HG02642 (cell line): ENCODE data around the gene SYNDIG1.

ENCODE experiments used
- ATAC-seq: cut with Tn5 transposase; IDR thresholded peaks from one replicate; pipeline ENCODE4 v1.9.1; 2021; ENCODE audit warnings: mild to moderate bottlenecking; ENCODE audit not compliant: unreplicated experiment, poor library complexity

Gene SYNDIG1

DNA sequence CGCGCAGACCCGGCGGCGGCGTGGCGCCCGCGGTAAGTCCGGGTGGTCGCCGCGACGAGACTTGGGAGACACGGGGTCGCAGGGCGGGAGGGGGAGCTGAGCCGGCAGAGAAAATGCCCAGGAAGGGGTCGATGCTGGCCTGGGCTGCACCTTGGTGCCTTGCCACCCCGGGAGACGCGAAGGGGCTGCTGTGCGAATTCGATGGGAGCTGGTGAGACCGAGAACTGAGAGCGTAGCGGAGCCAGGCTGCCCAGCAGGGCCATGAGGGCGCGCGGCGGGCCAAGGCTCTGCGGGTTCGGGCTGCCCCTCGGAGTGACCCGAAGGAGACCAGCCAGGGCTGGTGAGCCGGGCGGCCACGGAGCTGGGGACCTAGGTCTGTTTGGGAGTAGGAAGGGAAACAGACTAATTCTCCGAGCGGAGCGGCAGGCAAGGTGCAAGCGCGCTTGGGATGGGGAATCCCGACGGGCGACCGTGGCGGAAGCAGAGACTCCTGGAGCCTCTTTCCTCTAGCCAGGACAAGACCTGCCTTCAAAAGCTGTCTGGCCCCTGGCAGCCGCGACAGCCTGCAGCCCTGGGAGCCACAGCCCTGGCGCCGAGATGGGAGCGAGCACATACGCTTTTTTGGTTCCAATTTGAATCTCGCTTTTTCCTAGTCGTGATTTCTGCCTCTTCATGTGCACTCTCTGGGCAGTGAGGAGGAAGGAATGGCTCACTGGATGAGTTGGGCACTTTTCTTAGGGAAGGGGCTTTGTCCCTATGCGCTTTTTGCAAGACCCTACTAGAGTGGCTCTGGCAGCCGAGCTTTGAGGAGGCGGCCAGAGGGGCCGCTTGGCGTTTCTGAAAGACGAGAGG is 691 bp downstream of the SYNDIG1 start:
- ATAC-seq, result no peak

DNA sequence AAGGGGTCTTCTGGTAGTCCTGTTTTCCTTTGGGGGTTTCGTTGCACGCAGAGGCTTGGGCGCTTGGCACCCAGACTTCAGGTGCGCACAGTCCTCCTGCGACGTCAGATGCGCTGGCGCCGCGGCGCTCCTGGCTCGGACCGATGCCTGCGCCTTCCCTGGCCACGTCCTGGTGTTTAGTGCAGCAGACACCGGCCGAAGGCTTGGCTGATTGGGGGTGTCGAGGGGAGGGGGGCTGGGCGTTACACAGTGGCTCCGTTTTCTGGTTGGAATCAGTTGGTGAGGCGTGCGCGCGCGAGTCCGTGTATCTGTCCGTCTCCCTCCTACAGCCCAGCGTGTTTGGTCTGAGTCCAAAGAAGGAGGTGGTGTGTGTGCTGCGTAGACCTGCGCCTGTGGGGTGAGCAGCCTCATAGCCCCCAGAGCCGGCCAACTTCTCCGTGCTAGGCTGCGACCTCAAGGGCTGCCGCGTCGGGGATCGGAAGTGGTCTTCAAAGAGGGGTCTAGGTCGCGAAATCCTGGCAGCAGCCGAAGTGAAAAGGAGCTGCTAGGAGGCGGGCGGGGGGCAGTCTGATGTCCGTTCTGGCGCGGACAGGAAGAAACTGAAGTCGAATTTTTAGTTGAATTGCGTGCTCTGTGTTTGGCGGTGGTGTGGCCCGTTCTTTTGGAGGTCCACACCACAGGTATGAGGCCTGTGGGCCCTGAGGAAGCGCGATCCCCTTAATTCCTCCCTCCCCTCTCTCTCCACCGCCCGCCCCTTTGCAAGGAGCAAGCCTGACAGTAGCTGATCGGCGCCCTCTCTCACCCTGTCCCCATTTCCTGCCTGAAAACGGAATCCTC is 1.5 kb downstream of the SYNDIG1 start:
- no peak for ATAC-seq

DNA sequence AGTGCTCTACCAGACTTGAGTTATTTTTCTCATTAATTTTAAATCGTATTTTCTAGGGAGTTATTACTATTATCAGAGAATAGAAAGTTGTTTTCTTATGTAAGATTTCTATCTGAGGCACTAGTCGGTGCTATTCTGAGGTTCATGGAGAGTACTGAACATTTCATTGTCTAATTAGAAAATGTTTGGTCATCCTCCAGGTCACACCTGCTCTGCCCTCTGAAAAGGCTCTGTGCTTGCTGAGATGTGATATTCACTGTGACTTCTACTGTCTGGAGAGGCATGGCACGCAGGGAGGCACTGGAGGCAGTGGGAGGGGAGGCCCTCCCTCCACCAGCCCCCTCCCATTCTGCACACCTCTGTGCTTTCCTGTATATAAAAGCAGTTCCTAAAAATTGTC is 3.0 kb downstream of the SYNDIG1 start:
- ATAC-seq, result no peak

DNA sequence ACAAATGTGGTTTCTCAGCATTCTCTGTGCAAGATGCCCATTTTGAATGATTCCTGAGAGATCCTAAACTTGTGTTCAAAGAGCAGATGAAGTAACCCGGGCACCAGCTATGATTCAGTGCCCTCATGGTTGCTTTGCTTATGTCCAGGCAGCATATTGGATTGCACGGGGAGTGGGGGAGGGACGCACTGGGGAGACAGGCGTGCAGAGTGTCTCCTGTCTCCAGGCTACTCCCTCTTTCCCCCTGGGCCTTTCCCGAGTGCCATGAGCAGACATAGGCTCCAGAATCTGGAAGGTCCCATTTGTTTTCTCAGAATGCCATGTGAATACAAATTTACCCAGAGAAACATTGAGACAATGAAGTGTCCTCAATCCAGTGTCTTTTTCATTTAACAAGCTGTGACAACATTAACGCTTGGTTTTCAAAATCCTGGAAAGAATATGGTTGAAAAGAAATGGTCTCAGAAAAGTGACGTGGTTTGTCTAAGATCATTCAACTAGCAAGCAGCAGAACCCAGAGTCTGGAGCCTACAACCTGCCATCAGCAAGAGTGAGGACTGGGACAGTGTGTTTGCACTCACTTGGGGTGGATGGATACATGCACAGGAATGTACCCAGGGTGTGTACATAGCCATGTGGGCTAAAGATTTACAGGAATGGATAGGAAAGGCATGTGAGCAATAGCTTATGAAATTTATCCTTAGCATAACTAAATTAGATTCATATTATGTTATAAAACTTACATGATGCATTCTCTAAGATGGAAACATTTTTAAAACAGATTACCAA is 4.2 kb downstream of the SYNDIG1 start:
- ATAC-seq, result no peak

DNA sequence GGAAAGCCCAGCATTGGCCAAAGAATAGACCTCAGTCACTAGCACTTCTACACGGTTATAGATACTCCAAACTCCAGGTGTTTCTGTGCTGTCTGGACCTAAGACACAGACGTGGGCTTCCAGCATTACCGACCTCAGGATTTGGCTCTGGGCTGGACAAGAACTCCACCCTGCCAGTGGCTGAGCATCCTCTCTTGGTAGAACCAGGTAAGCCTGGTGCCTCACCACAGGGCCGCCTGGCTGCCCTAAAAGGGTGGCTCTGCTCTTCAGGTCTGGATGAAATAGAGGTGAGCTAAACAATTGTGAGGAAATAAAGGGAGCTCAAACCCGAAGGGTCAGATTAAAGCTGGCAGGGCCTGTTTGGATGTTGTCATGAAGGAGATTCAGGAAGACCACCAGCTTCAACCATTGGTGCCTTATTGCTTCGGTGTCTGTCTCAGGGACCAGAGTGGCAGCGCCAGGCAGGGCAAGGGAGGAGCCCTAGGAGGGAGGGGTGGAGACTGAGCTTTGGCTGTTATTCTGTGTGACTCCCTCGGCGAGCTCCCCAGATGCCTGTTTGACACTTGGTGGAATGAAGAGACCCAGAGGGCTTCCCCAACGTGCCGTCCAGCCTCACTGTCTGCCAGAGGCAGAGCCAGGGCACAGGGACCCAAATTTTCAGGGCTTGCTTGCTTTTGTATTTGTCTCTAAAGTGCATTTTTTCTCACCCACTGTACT is 8.6 kb downstream of the SYNDIG1 start:
- no peak for ATAC-seq

DNA sequence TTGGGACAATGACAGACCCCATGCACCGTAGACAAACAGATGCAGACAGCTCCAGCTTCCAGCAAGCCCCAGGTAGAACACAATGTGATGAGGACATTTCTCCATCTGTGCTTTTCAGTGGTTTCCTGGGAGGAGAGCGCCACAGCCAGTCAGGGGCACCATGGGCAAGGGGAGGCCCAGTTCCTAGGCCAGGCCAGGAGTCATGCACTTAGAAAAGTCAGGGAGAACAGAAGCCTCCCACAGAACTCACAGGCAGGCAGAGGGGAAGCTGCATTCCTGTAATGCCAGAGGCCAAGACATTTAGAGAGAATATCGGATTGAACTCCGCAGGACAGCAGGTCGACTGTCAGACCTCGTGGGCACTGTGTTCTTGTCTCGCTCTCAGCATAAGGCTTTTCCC is 9.2 kb downstream of the SYNDIG1 start:
- no peak for ATAC-seq

DNA sequence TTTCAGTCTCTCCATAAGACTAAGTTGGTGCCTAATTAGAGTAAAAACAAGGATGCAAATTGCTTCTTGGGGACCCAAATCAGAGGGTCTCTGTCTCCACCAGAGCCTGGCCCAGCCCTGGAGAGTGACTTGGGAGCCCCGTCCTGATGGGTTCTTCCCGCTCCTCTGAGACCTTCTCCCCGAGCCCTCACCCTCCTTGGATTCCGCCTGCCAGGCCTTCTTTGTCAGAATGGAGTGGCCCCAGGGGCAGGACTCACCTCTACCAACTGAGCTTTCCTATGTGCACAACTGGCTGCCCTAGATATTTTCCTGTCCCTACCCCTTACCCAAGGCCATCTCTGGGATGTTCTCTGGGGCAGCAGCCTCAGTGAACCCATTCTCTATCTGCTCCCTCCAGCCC is 9.7 kb downstream of the SYNDIG1 start:
- ATAC-seq, result no peak

DNA sequence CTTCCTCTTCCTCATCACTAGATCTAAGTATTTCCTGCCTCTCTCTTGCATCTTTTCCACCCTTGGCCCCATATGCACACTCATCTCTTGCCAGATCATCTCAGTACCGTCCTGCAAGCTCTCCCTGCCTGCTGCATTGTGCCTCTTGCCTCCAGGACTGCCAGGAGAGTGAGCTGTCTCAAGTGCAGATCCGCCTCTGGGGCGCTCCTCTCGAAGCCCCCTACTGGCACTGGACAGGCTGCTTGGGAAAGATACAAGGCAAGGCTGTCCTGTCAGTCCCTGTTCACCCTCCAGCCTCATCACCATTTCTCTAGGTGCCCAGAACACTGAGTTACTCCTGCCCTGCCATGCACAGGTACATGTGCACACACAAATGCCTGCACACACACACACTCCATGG is 10.2 kb downstream of the SYNDIG1 start:
- no peak for ATAC-seq

DNA sequence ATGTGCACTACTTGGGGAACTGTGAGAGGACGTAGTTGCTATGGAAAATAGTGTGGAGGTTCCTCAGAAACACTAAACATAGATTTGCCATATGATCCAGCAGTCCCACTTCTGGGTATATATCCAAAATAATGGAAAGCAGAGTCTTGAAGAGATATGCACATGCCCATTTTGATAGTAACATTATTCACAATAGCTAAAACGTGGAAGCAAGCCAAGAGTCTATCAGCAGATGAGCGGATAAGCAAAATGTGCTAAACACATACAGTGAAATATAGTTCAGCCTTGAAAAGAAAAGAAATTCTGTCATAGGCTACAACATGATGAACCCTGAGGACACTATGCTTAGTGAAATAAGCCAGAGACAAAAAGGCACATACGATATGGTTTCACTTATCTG is 11.1 kb downstream of the SYNDIG1 start:
- ATAC-seq, result no peak

DNA sequence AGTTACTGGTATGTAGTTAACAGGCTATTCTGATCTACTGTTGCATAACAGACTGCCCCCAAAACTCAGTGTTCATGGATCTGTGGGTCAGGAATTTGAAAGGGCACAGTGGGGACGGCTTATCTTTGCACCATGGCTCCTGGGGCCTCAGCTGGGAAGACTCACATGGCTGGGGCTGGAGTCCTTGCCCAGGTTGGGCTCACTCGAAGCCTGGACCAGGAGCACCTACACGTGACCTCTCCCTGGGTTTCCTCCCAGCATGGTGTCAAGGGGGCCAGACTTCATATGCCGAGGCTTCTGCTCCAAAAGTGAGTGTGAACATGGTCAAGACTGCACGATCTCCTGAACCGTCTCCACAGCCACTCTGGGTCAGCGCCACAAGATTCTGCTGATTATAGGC is 11.7 kb downstream of the SYNDIG1 start:
- ATAC-seq, result no peak

DNA sequence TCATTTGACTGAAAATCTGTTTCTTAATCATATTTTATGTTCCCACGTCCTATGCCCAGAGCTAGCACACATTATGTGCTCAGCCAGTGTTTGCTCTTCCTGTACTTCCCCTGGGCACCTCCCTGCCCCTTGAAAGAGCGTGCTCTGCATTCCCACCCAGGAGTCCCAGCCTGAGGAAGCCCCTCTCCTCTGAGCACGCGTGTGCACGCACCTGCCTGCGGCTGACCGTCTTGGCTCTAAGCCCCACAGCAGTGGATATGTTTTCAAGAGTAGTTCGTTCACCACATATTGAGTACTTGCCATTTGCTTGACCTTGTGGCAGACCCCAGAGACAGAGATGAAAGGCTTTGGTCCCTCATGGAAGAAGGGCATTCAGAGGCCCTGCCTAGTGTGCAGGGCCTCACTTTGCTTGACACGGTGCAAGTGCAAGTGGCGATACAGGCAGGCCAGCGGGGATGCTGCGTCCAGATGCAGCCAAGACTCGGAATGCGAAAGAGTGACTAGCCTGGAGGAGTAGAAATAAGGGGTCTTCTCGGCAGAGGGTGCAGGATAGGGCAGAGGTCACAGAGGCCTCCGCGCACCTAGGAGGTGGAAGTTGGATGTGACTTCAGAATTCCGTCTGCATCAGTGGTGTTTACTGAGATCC is 14.1 kb downstream of the SYNDIG1 start:
- no peak for ATAC-seq

DNA sequence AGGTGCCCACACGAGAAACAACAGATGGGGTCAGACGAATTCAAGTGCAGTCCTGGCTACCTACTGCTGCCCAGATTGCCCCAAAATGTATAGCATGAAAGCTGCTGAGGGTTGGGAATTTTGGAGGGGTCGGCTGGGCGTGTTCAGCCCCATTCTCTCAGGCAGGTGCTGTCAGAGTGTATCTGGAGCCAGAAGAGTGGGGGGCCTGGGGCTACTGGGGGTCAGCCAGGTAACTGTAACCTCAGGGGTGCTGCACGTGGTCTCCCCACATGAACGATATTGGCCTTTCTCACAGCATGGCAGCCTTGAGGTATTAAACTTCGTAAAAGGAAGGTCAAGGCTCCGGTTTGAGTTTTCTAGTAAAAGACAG is 14.6 kb downstream of the SYNDIG1 start:
- ATAC-seq, result no peak

DNA sequence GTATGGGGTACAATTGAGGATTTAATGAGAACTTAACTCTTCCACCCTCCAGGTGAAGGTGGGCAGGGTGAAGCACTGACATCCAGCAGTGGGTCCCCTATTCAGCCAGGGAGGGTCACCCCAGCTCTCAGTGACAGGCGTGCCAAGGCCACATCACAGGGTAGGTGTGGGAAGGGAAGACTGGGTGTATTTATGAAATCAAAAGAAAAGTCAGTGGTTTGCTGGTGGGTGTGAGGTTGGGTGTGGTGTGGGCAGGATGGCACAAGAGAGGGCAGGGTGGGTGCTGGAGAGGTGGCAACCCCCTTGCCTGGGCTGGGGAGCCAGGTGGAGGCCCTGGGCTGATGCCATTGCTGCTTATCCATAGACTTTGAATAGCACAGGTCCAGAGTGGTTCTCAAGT is 16.6 kb downstream of the SYNDIG1 start:
- ATAC-seq, result no peak

DNA sequence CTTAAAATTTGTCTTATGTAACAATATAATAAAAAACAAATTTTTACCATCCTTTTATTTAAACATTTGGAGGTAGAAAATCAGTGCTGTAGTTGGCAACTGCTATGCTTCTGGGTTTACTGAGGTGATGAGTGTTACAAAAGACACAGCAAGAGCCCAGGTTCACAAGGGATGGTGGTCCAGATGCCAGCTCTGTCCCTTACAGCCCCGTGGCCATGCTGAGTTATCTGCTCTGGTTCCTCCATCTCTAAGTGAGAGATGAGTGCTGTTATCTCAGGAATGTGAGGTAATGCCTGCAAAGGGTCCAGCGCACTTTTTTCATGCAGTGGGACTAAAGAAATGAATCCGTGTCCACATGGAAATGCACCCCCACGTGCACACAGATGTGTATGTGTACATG is 17.8 kb downstream of the SYNDIG1 start:
- ATAC-seq, result no peak

DNA sequence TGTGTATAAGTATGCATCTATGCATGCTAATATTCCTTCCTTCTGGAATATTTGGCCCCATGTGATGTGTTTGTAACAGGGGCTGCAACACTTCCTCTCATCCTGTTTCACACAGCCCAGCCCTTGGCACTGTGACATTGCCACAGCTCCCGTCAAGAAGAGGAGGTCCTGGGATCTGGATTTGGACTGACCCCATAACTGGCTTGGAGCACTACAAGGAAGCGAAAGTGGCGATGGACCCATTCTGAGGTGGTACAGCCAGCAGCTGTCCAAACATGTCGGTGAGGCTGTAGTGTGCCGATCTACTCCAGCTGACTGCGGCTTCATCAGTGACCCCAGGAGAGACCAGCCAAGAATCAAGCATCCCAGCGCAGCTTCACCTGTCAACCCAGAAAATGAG is 18.2 kb downstream of the SYNDIG1 start:
- ATAC-seq, result no peak

DNA sequence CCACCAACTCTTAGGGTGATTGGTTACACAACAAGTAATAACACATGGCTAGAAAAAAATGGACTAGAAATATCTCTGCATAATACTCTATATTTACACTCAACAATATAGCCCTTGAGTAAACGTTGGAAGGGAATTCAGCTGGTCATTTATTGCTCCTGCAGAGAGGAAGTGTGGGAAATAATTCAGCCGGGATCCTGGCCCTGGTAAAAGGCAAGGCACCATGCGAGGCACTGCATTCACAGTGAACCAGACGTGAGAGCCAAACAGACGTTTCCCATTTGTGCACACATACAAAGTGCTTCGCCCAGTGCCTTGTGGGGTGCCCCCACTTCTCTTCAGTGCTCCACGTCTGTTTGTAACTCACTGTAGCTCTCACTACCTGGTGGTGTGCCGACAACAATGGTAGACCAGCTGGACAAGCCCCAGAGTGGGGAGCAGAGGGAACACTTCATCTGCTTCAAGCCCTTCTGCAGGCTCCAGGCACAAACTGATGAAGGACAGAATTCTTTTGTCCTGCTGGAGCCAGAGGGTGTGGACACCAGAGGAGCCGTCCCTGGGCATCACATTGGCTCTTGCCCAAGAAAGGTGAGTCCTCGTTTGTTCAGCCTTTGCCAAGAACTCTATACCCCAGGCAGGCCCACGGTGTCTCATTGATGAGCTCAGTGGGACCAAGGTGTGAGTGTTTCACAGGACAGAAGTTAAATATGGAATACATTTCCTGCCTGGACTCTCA is 18.8 kb downstream of the SYNDIG1 start:
- no peak for ATAC-seq

DNA sequence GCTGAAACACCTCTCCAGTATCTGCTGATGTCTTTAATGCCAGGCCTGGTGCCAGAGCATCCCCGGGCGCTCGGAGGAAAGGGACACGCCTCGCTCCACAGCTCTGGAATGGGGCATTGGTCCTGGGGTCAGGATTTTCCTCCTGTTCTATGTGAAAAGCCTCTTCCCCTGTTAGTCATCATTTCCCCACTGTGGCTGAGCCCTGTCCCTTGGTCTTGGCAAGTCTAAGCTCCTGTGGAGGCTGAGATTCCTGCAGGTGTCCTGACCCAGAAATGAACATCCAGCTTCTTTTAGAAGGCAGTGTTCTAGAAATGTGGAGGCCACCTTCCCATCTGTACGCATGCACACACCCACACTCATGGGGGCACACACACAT is 19.4 kb downstream of the SYNDIG1 start:
- ATAC-seq, result no peak

DNA sequence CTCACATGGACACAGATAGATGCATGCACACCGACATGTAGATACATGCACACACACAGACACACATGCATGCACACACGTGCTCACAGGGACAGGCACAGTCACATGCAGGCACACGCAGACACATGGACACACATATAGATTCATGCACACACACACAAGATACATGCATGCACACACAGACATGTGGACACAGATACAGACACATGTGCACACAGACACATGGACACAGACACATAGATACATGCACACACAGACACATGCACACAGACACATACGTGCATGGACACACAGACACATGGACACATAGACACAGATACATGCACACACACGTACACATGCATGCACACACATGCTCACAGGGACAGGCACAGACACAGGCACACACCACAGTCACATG is 19.8 kb downstream of the SYNDIG1 start:
- no peak for ATAC-seq

DNA sequence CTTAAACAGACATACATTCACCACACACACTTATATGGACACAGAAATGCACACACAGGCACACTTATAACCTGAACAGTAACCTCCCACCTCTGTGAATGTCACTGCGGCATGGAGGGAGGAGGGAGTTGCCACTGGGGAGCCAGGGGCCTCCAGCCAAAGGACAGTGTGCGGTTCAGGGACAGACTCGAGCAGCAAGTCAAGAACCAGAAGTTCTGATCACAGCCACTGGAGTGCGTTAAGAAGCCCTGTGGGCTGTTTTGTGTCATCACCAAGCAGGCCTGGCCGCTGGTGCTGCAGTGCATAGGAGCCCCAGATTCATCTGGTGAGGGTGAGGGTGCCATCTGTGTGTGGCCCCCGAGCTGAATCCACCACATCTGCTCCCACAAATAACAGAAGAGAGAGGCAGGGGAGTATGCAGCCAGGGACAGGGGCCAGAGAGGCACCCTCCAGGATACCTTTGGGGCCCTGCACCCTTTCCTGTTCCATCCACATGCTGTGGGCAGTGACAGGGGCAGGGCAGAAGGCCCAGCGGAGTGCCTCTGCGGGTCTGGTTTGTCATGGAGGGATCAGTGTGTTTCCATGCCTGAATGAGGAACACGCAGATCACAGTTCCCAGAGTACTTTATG is 20.3 kb downstream of the SYNDIG1 start:
- ATAC-seq, result no peak
